Measurements from ENCODE around the gene MRPL43. TPM values are rescaled to one million over a fixed set of nuclear protein-coding genes. Genes with fewer than 3 reads are reported as not detected.

MRPL43 gene
- total and polyA plus RNA-seq, 9 of the 15 experiments (the other 6 are each of a cell fraction or from before 2014, with no cell fraction given) = 15.1 to 63.7 (median 37.2) TPM

- H4K20me1 ChIP-seq (replicated peaks; ENCODE audit: control insufficient read depth, insufficient read depth, low read length) = no peaks in the 10 kb centered on the region; the same call in 1 of the 2 replicates
- no peak for DNase-seq (ENCODE audit: extremely low read depth in 1 of 4, low spot score in 3 of 4)
- in situ Hi-C loops (cut with MboI) (loop anchor here (25.0 kb wide), 1 partner anchor 1059 kb away; no protein-coding TSS in a partner anchor), intact Hi-C loops (cut with micrococcal nuclease) (no loop called here)
- no peaks in the 10 kb centered on the region for H3K27me3 ChIP-seq (ENCODE audit: control insufficient read depth in 2 of 2, insufficient read depth in 2 of 2, low read length in 2 of 2)
- no peaks in the 10 kb centered on the region for H3K9me1 ChIP-seq (ENCODE audit: control insufficient read depth, insufficient read depth, low read length)
- H3K4me2 ChIP-seq (ENCODE audit: insufficient read depth, low read length) = no peak overlapping the region
- H3K9me3 ChIP-seq (replicated peaks; ENCODE audit: control insufficient read depth, insufficient read depth, low read depth, low read length) = no peaks in the 10 kb centered on the region
- no peak overlapping the region for H3K4me3 ChIP-seq
- no peak overlapping the region for H2AFZ ChIP-seq (ENCODE audit: low read depth, low read length)
- WGBS (ENCODE audit: insufficient coverage, low coverage, missing lambda C conversion rate) = 72% methylated on average over 7 of the region's 13 CpGs
- TF ChIP-seq PML (IDR thresholded peaks at IDR 0.05; ENCODE audit: low read length) (no peak), ZNF639 (CRISPR knock-in tag; conservative IDR thresholded peaks at IDR 0.05 in 1 of 2, IDR thresholded peaks at IDR 0.05 in 1 of 2) (no peak), ZNF583 (CRISPR knock-in tag; IDR thresholded peaks at IDR 0.05) (no peak), LARP7 (IDR thresholded peaks at IDR 0.05) (no peak)
- no peak for FAIRE-seq
- H3K27ac ChIP-seq (ENCODE audit: extremely low read depth, low read depth, low read length) = no peak overlapping the region
- ChIA-PET CTCF (ENCODE audit: low intra/inter-chr PET ratio) (no interaction called here), POLR2A (no interaction called here)
- no peaks in the 10 kb centered on the region for H3K79me2 ChIP-seq (ENCODE audit: control insufficient read depth, insufficient read depth, low read length)
- peaks cover 10% of the 10 kb centered on the region; the same call in 1 of the 3 replicates for H3K36me3 ChIP-seq (ENCODE audit: control insufficient read depth, insufficient read depth, low read length)
- no peak for ATAC-seq
- H3K4me1 ChIP-seq (replicated peaks in 1 of 2; ENCODE audit: control insufficient read depth in 2 of 2, insufficient read depth in 2 of 2, low read length in 2 of 2) = peaks cover 0 to 4% of the 10 kb centered on the region in 2 experiments; a peak in 2 of 5 replicates
- no TSS peak for BruUV-seq (replicated peaks)
- H3K9ac ChIP-seq (ENCODE audit: insufficient read depth in 1 of 2, low read depth in 2 of 2, low read length in 2 of 2) = no peak overlapping the region
These were observed 9.0 kb downstream of the MRPL43 start for GRCh38 chr10:100978121-100978900.
